ENCODE measurements around the gene EPN3. TPM values are rescaled to one million over a fixed set of nuclear protein-coding genes. Genes with fewer than 3 reads are reported as not detected.
A peak's percentile ranks its signal among the peaks of the same experiment; 100 is the strongest.

EPN3 gene
- total RNA-seq, 1 experiment from 2014 or later: 20.5 TPM

- Histone ChIP-seq H3K4me3 (ENCODE audit: low read length) (peak overlapping the region; percentile 78), H3F3A (ENCODE audit: low read length, unreplicated experiment) (no peaks in the 10 kb centered on the region), H3K4me2 (ENCODE audit: low read length) (peak overlapping the region; percentile 95), H3K4me1 (ENCODE audit: insufficient read depth, low read length) (peaks cover 33% of the 10 kb centered on the region), H3K79me2 (ENCODE audit: low read length) (peaks cover 35% of the 10 kb centered on the region), H3K9me2 (replicated peaks; ENCODE audit: low read length) (no peaks in the 10 kb centered on the region), H3K9ac (ENCODE audit: low read length) (peak overlapping the region; percentile 66), H3K27me3 (ENCODE audit: low read length) (no peaks in the 10 kb centered on the region), H4K20me1 (ENCODE audit: low read length) (no peaks in the 10 kb centered on the region), H2AFZ (ENCODE audit: low read length) (peak overlapping the region; percentile 75), H3K9me3 (ENCODE audit: low read length) (no peaks in the 10 kb centered on the region), H3K27ac (ENCODE audit: low read length) (peak overlapping the region; percentile 76), H3K36me3 (ENCODE audit: low read depth, low read length) (peaks cover 11% of the 10 kb centered on the region; the same call in 1 of the 2 replicates)
- ATAC-seq (peak; percentile 85), DNase-seq (peak; percentile 89)
- TSS peak; percentile 32 for BruUV-seq (replicated peaks)
- intact Hi-C loops (cut with micrococcal nuclease): no loop called here
- TF ChIP-seq EZH2 (IDR thresholded peaks at IDR 0.05; ENCODE audit: low read length, unreplicated experiment) (no peak), CTCF (conservative IDR thresholded peaks at IDR 0.05; ENCODE audit: low read depth, low read length) (peak; percentile 62)
- ChIA-PET CTCF (no interaction called here), POLR2A (ENCODE audit: unreplicated experiment) (no interaction called here)
Observed at GRCh38 chr17:50534222-50534978, 1.9 kb downstream of the EPN3 start.

- CTCF ChIA-PET: interaction anchor here (0.6 kb wide), 1 partner anchor 97 kb away, joined by 3 read pairs; no protein-coding TSS in a partner anchor
- no peaks in the 10 kb centered on the region for H3K9me2 ChIP-seq (replicated peaks; ENCODE audit: low read length)
- H4K20me1 ChIP-seq (ENCODE audit: low read length): no peaks in the 10 kb centered on the region
- no TSS peak for BruUV-seq (replicated peaks)
- no peaks in the 10 kb centered on the region for H3F3A ChIP-seq (ENCODE audit: low read length, unreplicated experiment)
- peaks cover 11% of the 10 kb centered on the region; the same call in 1 of the 2 replicates for H3K36me3 ChIP-seq (ENCODE audit: low read depth, low read length)
- peak overlapping the region; percentile 78 for H3K4me3 ChIP-seq (ENCODE audit: low read length)
- H3K4me1 ChIP-seq (ENCODE audit: insufficient read depth, low read length): peaks cover 33% of the 10 kb centered on the region
- ATAC-seq (no peak), DNase-seq (no peak)
- peak overlapping the region; percentile 66 for H3K9ac ChIP-seq (ENCODE audit: low read length)
- intact Hi-C loops (cut with micrococcal nuclease): no loop called here
- TF ChIP-seq CTCF (conservative IDR thresholded peaks at IDR 0.05; ENCODE audit: low read depth, low read length): no peak
- no peak for TF ChIP-seq EZH2 (IDR thresholded peaks at IDR 0.05; ENCODE audit: low read length, unreplicated experiment)
- TF ChIP-seq EZH2phosphoT487 (IDR thresholded peaks at IDR 0.05; ENCODE audit: borderline replicate concordance, low read length): no peak
- no peaks in the 10 kb centered on the region for H3K27me3 ChIP-seq (ENCODE audit: low read length)
- peaks cover 35% of the 10 kb centered on the region for H3K79me2 ChIP-seq (ENCODE audit: low read length)
- H3K9me3 ChIP-seq (ENCODE audit: low read length): no peaks in the 10 kb centered on the region
- POLR2A ChIA-PET (ENCODE audit: unreplicated experiment): no interaction called here
- H3K27ac ChIP-seq (ENCODE audit: low read length): peak overlapping the region; percentile 19; the same call in 1 of the 2 replicates
- H2AFZ ChIP-seq (ENCODE audit: low read length): no peak overlapping the region
- peak overlapping the region; percentile 95 for H3K4me2 ChIP-seq (ENCODE audit: low read length)
Observed at GRCh38 chr17:50534979-50535326, 2.4 kb downstream of the EPN3 start.

- intact Hi-C loops (cut with micrococcal nuclease): no loop called here
- H3K79me2 ChIP-seq (ENCODE audit: low read length): peaks cover 35% of the 10 kb centered on the region
- no peaks in the 10 kb centered on the region for H3F3A ChIP-seq (ENCODE audit: low read length, unreplicated experiment)
- H3K4me1 ChIP-seq (ENCODE audit: insufficient read depth, low read length): peaks cover 33% of the 10 kb centered on the region
- H3K4me2 ChIP-seq (ENCODE audit: low read length): peak overlapping the region; percentile 95; the same call in 1 of the 2 replicates
- BruUV-seq (replicated peaks): no TSS peak
- H3K27me3 ChIP-seq (ENCODE audit: low read length): no peaks in the 10 kb centered on the region
- no peak overlapping the region for H3K27ac ChIP-seq (ENCODE audit: low read length)
- no peaks in the 10 kb centered on the region for H3K9me3 ChIP-seq (ENCODE audit: low read length)
- ChIA-PET POLR2A (ENCODE audit: unreplicated experiment) (no interaction called here), CTCF (interaction anchor here (0.6 kb wide), 1 partner anchor 97 kb away, joined by 3 read pairs; no protein-coding TSS in a partner anchor)
- DNase-seq: no peak
- H3K36me3 ChIP-seq (ENCODE audit: low read depth, low read length): peaks cover 11% of the 10 kb centered on the region; the same call in 1 of the 2 replicates
- H2AFZ ChIP-seq (ENCODE audit: low read length): no peak overlapping the region
- H3K9me2 ChIP-seq (replicated peaks; ENCODE audit: low read length): no peaks in the 10 kb centered on the region
- no peak for TF ChIP-seq EZH2 (IDR thresholded peaks at IDR 0.05; ENCODE audit: low read length, unreplicated experiment)
- TF ChIP-seq CTCF (conservative IDR thresholded peaks at IDR 0.05; ENCODE audit: low read depth, low read length): no peak
- no peak for TF ChIP-seq EZH2phosphoT487 (IDR thresholded peaks at IDR 0.05; ENCODE audit: borderline replicate concordance, low read length)
- ATAC-seq: no peak
- no peak overlapping the region; the same call in 1 of the 2 replicates for H3K4me3 ChIP-seq (ENCODE audit: low read length)
- H3K9ac ChIP-seq (ENCODE audit: low read length): no peak overlapping the region
- H4K20me1 ChIP-seq (ENCODE audit: low read length): no peaks in the 10 kb centered on the region
Observed at GRCh38 chr17:50535407-50535806, 2.9 kb downstream of the EPN3 start.

All from PC-3 (cell line).